HL-60 (cell line): ENCODE measurements around the gene MACROD2.

ENCODE experiments used
- DNase-seq, 2 experiments: peaks; one replicate each; pipeline ENCODE4 v3.0.0-alpha.2; 2010 to 2020; ENCODE audit warnings: low read depth in 1 of 2, low spot score in 1 of 2
- H3K27ac ChIP-seq: fragments of 250-450 bp; sonication (Bioruptor Pico); replicated peaks from 2 replicates; pipeline ENCODE4 v1.5.1; 2020; ENCODE audit warnings: mild to moderate bottlenecking, moderate library complexity
- H3K27me3 ChIP-seq: fragments of 250-450 bp; sonication (Bioruptor Pico); 2 replicates; pipeline ENCODE4 v1.5.1; 2021; ENCODE audit warnings: mild to moderate bottlenecking, moderate library complexity; ENCODE audit not compliant: insufficient read depth, poor library complexity, severe bottlenecking
- H3K4me3 ChIP-seq: replicated peaks from 2 replicates; pipeline ENCODE4 v1.5.1; 2011; ENCODE audit warnings: mild to moderate bottlenecking, control low read depth, low read length; ENCODE audit not compliant: insufficient read depth
- GABPA ChIP-seq: IDR thresholded peaks from 2 replicates; pipeline ENCODE4 v1.6.1; 2012; ENCODE audit warnings: low read depth
- POLR2AphosphoS5 ChIP-seq: IDR thresholded peaks from 2 replicates; pipeline ENCODE4 v1.6.1; 2012; ENCODE audit warnings: low read depth
- SPI1 ChIP-seq: IDR thresholded peaks from 2 replicates; pipeline ENCODE4 v1.6.1; 2012; ENCODE audit warnings: low read depth, mild to moderate bottlenecking, borderline replicate concordance
- TF ChIP-seq, protein P1 (sequence below): IDR thresholded peaks from one replicate; pipeline ENCODE4 v1.5.1; 2011; ENCODE audit warnings: low read length, control low read depth, inconsistent platforms; ENCODE audit not compliant: insufficient read depth
- TF ChIP-seq, protein P2 (sequence below): IDR thresholded peaks from 2 replicates; pipeline ENCODE4 v1.6.1; 2012; ENCODE audit warnings: low read depth; ENCODE audit not compliant: insufficient replicate concordance

MACROD2 gene

GRCh38 chr20:14740380-14740779 lies 745.1 kb downstream of the MACROD2 start:
- DNase-seq: no peak
- TF ChIP-seq, protein P1, sequence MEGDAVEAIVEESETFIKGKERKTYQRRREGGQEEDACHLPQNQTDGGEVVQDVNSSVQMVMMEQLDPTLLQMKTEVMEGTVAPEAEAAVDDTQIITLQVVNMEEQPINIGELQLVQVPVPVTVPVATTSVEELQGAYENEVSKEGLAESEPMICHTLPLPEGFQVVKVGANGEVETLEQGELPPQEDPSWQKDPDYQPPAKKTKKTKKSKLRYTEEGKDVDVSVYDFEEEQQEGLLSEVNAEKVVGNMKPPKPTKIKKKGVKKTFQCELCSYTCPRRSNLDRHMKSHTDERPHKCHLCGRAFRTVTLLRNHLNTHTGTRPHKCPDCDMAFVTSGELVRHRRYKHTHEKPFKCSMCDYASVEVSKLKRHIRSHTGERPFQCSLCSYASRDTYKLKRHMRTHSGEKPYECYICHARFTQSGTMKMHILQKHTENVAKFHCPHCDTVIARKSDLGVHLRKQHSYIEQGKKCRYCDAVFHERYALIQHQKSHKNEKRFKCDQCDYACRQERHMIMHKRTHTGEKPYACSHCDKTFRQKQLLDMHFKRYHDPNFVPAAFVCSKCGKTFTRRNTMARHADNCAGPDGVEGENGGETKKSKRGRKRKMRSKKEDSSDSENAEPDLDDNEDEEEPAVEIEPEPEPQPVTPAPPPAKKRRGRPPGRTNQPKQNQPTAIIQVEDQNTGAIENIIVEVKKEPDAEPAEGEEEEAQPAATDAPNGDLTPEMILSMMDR: no peak
- TF ChIP-seq POLR2AphosphoS5 (no peak), SPI1 (no peak), GABPA (no peak)
- H3K27ac ChIP-seq: no peak overlapping the region

GRCh38 chr20:14741616-14742015 lies 746.3 kb downstream of the MACROD2 start:
- H3K27ac ChIP-seq: no peak overlapping the region
- TF ChIP-seq POLR2AphosphoS5 (no peak), SPI1 (no peak), GABPA (no peak)
- TF ChIP-seq, protein P1: no peak
- TF ChIP-seq, protein P2, sequence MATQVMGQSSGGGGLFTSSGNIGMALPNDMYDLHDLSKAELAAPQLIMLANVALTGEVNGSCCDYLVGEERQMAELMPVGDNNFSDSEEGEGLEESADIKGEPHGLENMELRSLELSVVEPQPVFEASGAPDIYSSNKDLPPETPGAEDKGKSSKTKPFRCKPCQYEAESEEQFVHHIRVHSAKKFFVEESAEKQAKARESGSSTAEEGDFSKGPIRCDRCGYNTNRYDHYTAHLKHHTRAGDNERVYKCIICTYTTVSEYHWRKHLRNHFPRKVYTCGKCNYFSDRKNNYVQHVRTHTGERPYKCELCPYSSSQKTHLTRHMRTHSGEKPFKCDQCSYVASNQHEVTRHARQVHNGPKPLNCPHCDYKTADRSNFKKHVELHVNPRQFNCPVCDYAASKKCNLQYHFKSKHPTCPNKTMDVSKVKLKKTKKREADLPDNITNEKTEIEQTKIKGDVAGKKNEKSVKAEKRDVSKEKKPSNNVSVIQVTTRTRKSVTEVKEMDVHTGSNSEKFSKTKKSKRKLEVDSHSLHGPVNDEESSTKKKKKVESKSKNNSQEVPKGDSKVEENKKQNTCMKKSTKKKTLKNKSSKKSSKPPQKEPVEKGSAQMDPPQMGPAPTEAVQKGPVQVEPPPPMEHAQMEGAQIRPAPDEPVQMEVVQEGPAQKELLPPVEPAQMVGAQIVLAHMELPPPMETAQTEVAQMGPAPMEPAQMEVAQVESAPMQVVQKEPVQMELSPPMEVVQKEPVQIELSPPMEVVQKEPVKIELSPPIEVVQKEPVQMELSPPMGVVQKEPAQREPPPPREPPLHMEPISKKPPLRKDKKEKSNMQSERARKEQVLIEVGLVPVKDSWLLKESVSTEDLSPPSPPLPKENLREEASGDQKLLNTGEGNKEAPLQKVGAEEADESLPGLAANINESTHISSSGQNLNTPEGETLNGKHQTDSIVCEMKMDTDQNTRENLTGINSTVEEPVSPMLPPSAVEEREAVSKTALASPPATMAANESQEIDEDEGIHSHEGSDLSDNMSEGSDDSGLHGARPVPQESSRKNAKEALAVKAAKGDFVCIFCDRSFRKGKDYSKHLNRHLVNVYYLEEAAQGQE: no peak
- no peaks in the 10 kb centered on the region for H3K27me3 ChIP-seq
- H3K4me3 ChIP-seq: no peak overlapping the region
- DNase-seq: no peak

More at GRCh38 chr20:14740380-14740779, 745.1 kb downstream of the MACROD2 start:
- Histone ChIP-seq H3K27me3 (no peaks in the 10 kb centered on the region), H3K4me3 (no peak overlapping the region)

DNA sequence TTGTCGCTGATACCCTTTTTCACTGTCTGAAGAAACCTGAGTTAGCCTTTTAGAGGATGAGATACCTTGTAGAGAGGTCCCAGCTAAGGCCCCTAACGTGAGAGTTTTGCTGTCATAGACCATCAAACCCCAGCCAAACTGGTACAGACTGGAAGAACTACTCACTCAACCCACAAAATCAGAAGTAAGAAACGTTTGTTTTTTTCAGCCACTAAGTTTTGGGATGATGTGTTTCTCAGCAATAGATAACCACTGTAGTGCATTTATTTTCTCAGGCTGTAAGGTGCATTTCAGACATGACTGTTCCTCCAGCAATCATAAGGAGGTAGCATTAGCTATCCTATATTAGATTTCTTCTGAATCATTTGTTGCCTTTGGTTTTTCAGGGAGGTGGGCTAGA lies 749.4 kb downstream of the MACROD2 start:
- H3K27me3 ChIP-seq: no peaks in the 10 kb centered on the region
- DNase-seq: no peak

DNA sequence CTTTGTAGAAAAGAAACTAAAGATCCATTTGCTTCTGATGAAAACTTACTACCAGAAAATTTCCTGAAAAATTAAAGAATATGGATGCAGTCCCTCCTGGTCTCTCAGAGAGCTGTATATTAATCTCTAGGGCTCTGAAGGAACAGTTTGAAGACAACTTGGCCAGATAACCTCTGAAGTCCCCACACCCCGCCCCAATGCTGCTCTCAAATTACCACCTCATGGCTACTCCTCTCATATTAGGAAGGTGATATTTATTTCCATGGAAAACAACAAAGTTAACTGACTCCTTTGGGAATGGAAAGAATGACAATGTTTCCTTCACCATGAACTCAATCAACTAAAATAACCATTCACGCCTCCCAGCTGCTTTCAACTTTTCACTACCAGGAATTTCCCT lies 750.5 kb downstream of the MACROD2 start:
- H3K27ac ChIP-seq: no peak overlapping the region
- TF ChIP-seq GABPA: no peak
- no peak for TF ChIP-seq POLR2AphosphoS5
- no peak for TF ChIP-seq SPI1
- TF ChIP-seq, protein P2: no peak
- TF ChIP-seq, protein P1: no peak
- H3K27me3 ChIP-seq: no peaks in the 10 kb centered on the region
- no peak for DNase-seq
- H3K4me3 ChIP-seq: no peak overlapping the region

More for the DNA sequence above, 749.4 kb downstream of the MACROD2 start:
- Histone ChIP-seq H3K4me3 (no peak overlapping the region), H3K27ac (no peak overlapping the region)
- no peak for TF ChIP-seq POLR2AphosphoS5
